RWPE2 (cell line): Measurements from ENCODE around the gene CERT1.

Experiments used
- ATAC-seq: fragments of 200-7000 bp; cut with Tn5 transposase; 3 replicates; pipeline ENCODE4 v1.9.1; 2021; ENCODE audit warnings: low read depth
- DNase-seq: peaks from one replicate; pipeline ENCODE4 v3.0.0-alpha.2; 2020; ENCODE audit warnings: low spot score
- H3K27ac ChIP-seq: fragments of 450-650 bp; 2 replicates; pipeline ENCODE4 v1.5.1; 2017; ENCODE audit warnings: mild to moderate bottlenecking; ENCODE audit not compliant: poor library complexity, severe bottlenecking
- H3K27me3 ChIP-seq: fragments of 250-450 bp; sonication (Bioruptor Pico); 2 replicates; pipeline ENCODE4 v1.5.1; 2021; ENCODE audit warnings: mild to moderate bottlenecking, moderate library complexity; ENCODE audit not compliant: insufficient read depth, poor library complexity, severe bottlenecking
- H3K36me3 ChIP-seq: fragments of 250-450 bp; sonication (Bioruptor Pico); 2 replicates; pipeline ENCODE4 v1.5.1; 2020; ENCODE audit warnings: low read depth, mild to moderate bottlenecking, moderate library complexity
- H3K4me1 ChIP-seq: fragments of 250-450 bp; sonication (Bioruptor Pico); 2 replicates; pipeline ENCODE4 v1.5.1; 2021; ENCODE audit warnings: mild to moderate bottlenecking, moderate library complexity; ENCODE audit not compliant: insufficient read depth, poor library complexity, severe bottlenecking
- H3K4me3 ChIP-seq: fragments of 250-450 bp; sonication (Bioruptor Pico); 2 replicates; pipeline ENCODE4 v1.5.1; 2021; ENCODE audit warnings: mild to moderate bottlenecking, moderate library complexity; ENCODE audit not compliant: severe bottlenecking
- H3K9me3 ChIP-seq: fragments of 250-450 bp; sonication (Bioruptor Pico); 2 replicates; pipeline ENCODE4 v1.5.1; 2021; ENCODE audit warnings: mild to moderate bottlenecking, moderate library complexity; ENCODE audit not compliant: severe bottlenecking
- TF ChIP-seq, protein P1 (sequence below): fragments of 450-650 bp; IDR thresholded peaks from one replicate; pipeline ENCODE4 v1.5.1; 2017; ENCODE audit warnings: mild to moderate bottlenecking, moderate library complexity; ENCODE audit not compliant: poor library complexity, severe bottlenecking

The CERT1 gene

DNA sequence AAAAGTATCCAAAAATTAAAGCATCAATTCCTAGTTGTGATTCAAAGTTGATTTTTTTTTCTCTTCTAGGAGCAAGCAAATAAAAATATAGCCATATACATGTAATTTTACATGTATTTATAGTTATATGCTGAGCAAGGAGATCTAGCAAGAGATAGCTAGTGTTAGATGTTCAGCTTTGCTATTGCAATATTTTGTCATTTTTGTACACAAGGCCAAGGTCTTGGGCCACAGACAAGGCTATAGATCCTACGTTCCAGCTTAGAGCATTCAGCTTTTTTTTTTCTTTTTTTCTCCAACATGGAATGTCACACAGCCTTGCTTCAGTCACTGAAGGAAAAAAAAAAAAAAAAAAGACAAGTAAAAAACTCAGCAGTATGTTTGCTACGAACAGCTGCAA lies 137.6 kb downstream of the CERT1 start:
- H3K27ac ChIP-seq, result no peak overlapping the region
- H3K4me1 ChIP-seq, result no peaks in the 10 kb centered on the region
- no peak for DNase-seq
- TF ChIP-seq, protein P1, sequence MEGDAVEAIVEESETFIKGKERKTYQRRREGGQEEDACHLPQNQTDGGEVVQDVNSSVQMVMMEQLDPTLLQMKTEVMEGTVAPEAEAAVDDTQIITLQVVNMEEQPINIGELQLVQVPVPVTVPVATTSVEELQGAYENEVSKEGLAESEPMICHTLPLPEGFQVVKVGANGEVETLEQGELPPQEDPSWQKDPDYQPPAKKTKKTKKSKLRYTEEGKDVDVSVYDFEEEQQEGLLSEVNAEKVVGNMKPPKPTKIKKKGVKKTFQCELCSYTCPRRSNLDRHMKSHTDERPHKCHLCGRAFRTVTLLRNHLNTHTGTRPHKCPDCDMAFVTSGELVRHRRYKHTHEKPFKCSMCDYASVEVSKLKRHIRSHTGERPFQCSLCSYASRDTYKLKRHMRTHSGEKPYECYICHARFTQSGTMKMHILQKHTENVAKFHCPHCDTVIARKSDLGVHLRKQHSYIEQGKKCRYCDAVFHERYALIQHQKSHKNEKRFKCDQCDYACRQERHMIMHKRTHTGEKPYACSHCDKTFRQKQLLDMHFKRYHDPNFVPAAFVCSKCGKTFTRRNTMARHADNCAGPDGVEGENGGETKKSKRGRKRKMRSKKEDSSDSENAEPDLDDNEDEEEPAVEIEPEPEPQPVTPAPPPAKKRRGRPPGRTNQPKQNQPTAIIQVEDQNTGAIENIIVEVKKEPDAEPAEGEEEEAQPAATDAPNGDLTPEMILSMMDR, result no peak
- no peak for ATAC-seq
- H3K27me3 ChIP-seq, result no peaks in the 10 kb centered on the region
- no peaks in the 10 kb centered on the region for H3K9me3 ChIP-seq
- peaks cover 24% of the 10 kb centered on the region for H3K36me3 ChIP-seq
- H3K4me3 ChIP-seq, result no peak overlapping the region

DNA sequence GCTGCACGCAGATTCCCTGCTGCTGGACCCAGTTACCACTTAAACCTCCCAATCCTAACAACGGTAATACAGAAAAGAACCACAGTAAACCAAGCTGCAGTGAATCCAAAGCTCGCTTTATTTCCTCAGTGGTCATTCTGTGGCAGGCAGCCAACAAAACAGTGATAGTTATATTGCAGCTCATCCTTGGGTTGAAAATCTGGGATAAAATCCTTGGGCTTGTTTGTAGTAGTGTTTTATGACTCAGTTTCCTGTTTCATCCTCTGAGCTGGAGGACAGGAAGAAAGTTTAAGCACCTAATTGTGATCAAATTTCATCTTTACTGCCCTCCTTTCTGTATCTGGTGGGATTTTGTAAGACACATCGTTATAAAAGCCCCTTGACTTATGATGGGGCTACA lies 143.0 kb downstream of the CERT1 start:
- Histone ChIP-seq H3K4me3 (no peak overlapping the region), H3K36me3 (peaks cover 8% of the 10 kb centered on the region), H3K27me3 (no peaks in the 10 kb centered on the region), H3K9me3 (no peaks in the 10 kb centered on the region), H3K4me1 (peaks cover 6% of the 10 kb centered on the region), H3K27ac (no peak overlapping the region)
- no peak for DNase-seq
- no peak for ATAC-seq
- TF ChIP-seq, protein P1, result no peak

DNA sequence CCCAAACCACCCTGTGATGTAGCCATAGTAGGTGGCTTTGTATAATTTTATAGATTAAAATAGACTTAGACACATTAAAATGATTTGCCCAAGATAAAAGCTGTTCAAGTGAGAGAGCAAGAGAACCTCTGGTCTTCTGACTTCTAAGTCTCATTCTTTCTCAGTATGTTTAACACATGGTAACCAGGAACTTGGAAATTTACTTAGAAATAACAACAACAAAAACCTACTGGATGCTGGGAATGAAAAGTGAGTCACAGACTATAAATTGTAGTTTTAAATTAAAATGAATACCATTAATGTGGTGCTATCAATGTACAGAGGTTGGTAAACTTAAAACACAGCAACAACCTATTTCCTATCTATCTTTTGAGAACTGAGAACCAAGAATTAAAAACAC lies 144.0 kb downstream of the CERT1 start:
- Histone ChIP-seq H3K4me1 (peaks cover 6% of the 10 kb centered on the region), H3K9me3 (no peaks in the 10 kb centered on the region), H3K36me3 (peaks cover 9% of the 10 kb centered on the region), H3K27ac (no peak overlapping the region), H3K4me3 (no peak overlapping the region), H3K27me3 (no peaks in the 10 kb centered on the region)
- DNase-seq (no peak), ATAC-seq (no peak)
- TF ChIP-seq, protein P1, result no peak

DNA sequence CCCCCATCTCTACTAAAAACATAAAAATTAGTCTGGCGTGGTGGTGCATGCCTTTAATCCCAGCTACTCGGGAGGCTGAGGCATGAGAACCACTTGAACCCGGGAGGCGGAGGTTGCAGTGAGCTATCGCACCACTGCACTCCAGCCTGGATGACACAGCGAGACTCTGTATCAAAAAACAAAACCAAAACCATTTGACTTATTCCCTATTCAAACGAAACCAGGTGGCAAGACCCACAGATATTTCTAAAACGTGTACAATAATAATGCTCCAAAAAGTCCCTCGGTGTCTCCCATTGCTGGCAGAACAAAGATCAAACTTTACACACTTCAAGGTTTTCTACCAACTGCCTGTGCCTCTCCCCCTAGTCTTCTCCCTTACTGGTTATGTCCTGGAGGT lies 144.6 kb downstream of the CERT1 start:
- TF ChIP-seq, protein P1, result no peak
- no peak for ATAC-seq
- H3K36me3 ChIP-seq, result peaks cover 15% of the 10 kb centered on the region

DNA sequence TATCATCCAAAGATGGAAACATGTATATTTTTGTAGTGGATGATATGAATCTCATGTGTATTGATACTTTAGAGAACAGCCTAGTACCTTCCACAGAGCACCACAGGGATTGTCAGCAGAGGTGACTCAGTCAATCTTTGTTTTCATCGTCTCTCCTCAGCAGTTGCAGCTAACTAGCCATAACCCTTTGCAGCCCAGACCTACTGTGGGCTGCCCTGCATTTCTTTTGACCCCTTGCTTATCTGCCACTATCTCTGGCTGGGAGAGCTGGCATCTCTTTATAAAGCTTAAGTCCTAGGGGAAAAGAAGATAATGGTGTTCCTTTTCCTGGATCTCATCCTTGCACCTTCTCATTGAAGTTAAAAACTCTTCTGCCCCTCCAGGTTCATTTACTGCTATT lies 145.7 kb downstream of the CERT1 start:
- Histone ChIP-seq H3K27me3 (no peaks in the 10 kb centered on the region), H3K4me3 (no peak overlapping the region), H3K27ac (no peak overlapping the region), H3K4me1 (peaks cover 6% of the 10 kb centered on the region), H3K9me3 (no peaks in the 10 kb centered on the region), H3K36me3 (peaks cover 25% of the 10 kb centered on the region)
- TF ChIP-seq, protein P1, result no peak
- ATAC-seq (peak; percentile 15; the same call in 1 of the 3 replicates), DNase-seq (no peak)

More for the DNA sequence above, 144.6 kb downstream of the CERT1 start:
- H3K9me3 ChIP-seq, result no peaks in the 10 kb centered on the region
- no peaks in the 10 kb centered on the region for H3K27me3 ChIP-seq
- peaks cover 6% of the 10 kb centered on the region for H3K4me1 ChIP-seq
- DNase-seq, result no peak
- no peak overlapping the region for H3K27ac ChIP-seq
- H3K4me3 ChIP-seq, result no peak overlapping the region
